Muscle of arm (tissue), 12 donors: Measurements from ENCODE around the gene ARFGAP3. TPM values are rescaled to one million over a fixed set of nuclear protein-coding genes. Genes with fewer than 3 reads are reported as not detected.
"Not testable (repeated sequence)": the region's sequence is repeated elsewhere in the genome, so short reads cannot be mapped to it uniquely, and the experiment has no call there.

ENCODE experiments used
- DNase-seq: peaks from one replicate; pipeline ENCODE4 v3.0.0-alpha.2; 2013
- polyA plus RNA-seq, 12 donors: library from polyadenylated mRNA; unstranded; fragments of 120-200 nt; gene quantifications; one replicate each; pipeline ENCODE4 v1.2.1, GENCODE V29; 2013; ENCODE audit not compliant: insufficient read length in 12 of 12

ARFGAP3 gene
- polyA plus RNA-seq, 12 donors, result 26.7 to 49.1 (median 40.5) TPM; not detected in 1

DNA sequence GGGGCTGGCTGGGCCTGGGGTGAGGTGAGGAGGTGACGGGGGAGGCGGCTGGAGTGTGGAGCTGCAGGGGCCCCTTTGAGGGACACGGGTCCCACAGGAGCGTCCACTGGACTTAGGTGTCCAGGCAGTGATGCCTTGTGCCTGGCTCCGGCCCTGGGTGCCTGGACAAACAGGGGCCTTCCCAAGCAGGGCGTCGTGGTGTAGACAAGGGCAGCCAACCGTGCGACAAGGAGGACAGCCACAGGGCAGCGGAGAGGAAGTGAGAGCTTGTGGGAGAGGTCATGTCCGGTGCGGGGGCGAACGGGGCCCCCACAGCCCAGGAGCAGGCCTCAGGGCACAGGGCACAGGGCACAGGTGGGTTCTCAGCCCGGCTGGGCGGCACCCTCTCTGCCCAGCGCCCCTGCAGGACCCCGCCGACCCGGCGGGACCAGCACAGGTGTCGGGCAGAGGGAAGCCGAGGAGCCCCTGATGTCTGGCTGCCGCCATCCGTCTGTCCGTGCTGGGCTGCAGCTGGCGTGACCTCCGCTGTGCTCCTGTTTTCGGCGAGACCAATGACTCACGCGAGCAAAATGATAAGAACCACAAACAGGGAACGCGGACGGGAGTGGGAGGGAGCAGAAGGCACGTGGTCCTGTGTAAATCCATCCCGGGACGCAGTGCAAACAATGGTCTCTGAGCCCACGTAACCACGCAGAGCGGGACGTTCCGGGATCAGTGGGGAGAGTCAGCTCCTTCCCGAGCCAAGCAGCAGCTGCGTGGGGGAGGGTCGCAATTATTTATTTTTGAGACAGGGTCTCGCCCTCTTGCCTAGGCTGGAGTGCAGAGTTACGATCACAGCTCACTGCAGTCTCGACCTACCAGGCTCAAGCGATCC lies 87.3 kb downstream of the ARFGAP3 start:
- DNase-seq, result no peak

GRCh38 chr22:42769238-42769573 lies 87.9 kb downstream of the ARFGAP3 start:
- no peak for DNase-seq

DNA sequence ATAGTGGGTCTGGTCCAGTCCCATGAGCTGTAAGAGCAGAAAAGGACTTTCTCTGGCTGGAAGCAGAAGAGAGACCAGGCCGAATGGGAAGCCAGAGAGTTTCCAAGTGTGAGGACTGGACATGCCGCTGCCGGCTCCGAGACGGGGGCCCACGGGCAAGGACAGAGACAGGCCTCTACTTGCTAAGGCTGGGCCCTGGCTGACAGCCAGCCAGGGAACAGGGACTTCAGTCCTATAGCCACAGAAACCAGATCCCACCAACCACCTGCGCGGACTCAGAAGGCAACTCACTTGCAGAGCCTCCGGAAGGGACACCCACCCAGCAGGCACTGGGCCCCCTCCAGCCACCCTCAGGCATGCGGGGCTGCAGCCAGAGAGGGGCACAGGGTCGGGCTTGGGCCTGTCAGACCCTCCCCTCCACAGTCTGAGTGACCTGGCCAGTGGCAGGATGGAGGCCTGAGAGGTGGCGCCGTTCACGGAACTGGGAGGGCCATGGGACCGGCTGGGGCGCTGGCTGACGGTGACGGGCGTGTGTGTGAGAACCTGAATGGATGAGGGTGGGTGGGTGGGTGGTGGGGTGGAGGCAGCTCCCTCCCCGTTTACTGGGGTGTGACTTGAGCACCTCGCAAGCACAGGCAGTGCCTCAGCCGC lies 88.6 kb downstream of the ARFGAP3 start:
- DNase-seq, result no peak

- DNase-seq, result no peak
Observed at GRCh38 chr22:42766860-42767259, 90.2 kb downstream of the ARFGAP3 start.

DNA sequence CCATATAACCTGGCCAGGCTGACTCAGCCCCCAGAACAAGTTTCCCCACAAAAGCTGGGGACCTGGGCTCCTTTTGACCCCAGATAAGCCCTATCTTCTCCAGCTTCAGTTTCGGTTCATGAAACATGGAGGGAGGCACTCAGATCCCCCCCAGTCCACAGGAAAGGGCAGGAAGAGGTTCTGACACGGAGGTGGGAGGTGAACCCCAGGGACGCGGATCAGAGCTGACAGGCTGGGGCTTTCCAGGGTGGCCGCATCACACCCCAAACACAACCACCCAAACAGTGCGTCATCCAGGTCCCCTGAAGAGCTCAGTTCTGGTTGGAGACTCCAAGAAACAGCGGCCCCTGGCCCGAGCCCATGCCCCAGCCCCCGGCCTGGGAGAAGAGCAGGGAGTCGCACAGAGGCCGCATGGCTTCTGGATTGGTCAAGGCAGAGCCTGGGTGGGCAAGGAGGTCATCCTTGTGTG lies 92.1 kb downstream of the ARFGAP3 start:
- no peak for DNase-seq

GRCh38 chr22:42763965-42764480 lies 93.0 kb downstream of the ARFGAP3 start:
- no peak for DNase-seq

DNA sequence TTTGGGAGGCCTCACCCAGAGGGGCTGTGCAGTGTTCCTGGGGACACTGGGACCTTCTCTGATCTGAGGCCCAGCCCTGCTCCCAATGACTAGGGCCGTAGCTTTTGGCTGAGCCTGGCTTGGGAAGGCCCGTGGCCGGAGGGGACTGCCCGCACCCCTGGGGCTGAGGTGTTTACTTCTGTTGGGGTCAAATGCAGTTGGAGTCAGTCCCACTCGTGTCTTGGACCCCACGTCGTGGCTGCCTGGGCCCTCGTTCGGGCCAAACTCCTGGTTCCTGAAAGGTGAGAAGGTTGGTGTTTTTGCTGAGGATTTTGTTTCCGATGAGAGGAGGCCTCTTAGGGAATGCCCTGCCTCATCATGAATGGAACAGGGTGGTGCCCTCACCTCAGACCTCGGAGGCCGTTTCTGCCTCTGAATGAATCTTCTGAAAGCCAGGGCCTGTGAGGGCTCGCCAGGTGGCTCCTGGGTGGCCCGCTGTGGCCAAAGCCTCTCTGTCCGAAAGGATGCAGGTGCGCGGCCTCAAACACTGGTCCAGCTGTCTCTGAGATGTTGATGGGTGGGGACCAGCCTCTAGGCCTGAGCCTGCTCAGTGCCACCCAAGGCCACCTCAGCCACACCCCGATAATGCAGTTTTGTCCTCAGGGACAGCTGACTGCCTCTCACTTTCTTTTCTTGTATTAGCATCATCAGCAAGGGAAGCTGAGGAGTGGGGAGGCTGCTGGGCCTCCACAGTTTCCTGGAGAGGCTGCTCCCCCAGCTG lies 96.1 kb downstream of the ARFGAP3 start:
- no peak for DNase-seq

DNA sequence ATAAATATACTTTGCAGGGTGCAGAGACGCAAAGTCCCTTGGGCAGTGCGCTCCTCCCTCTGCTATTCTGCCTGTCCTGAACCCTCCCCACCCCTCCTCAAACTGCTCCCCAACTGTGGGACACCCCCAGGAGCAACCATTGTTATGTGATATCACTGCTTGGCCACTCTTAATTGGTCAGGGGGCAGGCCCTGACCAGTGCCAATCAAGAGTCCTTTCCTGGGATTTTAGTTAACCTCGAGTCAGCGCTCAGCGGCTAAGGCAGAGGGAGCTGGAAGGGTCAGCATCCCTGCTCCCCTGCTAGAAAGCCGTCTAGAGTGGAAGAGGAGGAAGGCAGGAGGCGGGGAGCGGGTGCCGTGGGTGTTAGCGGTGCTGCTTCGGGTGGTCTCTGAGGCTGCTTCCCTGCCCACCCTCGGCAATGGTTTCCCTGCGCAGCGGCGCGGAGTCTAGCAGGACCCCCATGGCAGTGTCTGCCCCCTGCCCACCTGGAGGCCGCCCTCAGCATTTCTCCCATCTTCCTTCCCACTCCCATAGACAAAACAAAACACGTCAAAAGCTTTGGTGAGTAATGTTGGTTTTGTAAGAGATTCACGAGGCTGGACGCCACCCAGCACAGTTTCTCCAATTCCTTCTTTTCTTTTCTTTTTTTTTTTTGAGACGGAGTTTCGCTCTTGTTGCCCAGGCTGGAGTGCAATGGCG lies 98.0 kb downstream of the ARFGAP3 start:
- no peak for DNase-seq

DNA sequence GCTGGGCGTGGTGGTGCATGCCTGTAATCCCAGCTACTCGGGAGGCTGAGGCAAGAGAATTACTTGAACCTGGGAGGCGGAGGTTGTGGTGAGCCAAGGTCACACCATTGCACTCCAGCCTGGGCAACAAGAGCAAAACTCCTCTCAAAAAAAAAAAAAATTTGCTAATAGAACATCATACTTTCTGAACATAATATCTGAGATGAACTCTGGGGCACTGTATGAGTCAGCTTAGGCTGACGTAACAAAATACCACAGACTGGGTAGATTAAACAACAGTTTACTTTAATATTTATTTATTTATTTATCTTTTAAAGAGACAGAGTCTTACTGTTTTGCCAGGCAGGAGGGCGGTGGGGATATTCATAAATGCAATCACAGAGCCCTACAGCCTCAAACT lies 101.5 kb downstream of the ARFGAP3 start:
- DNase-seq, result not testable (repeated sequence)

DNA sequence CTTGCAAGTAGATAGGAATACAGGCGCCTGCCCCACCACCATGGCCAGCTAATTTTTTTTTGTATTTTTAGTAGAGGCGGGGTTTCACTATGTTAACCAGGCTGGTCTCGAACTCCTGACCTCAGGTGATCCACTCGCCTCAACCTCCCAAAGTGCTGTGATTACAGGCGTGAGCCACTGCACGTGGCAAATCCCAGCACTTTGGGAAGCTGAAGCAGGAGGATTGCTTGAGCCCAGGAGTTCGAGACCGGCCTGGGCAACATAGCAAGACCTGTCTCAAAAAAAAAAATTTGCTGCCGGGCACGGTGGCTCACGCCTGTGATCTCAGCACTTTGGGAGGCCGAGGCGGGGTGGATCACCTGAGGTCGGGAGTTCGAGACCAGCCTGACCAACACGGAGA lies 102.0 kb downstream of the ARFGAP3 start:
- not testable (repeated sequence) for DNase-seq

DNA sequence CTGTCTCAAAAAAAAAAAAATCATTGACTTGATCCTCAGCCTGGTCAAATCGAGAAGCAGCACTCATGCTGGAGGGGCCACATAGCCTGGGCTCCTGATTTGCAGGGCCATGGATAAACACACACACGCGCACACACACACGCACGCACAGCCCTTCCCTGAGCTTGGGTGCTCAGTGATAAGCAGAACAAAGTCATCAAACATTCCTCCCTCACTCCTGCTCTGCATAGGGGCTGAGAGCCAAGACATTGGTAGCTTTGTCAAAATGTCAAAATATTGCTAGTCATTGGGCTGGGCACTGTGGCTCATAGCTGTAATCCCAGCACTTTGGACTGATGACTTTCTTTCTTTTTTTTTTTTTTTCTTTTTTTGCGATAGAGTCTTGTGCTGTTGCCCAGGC lies 102.4 kb downstream of the ARFGAP3 start:
- DNase-seq, result no peak

DNA sequence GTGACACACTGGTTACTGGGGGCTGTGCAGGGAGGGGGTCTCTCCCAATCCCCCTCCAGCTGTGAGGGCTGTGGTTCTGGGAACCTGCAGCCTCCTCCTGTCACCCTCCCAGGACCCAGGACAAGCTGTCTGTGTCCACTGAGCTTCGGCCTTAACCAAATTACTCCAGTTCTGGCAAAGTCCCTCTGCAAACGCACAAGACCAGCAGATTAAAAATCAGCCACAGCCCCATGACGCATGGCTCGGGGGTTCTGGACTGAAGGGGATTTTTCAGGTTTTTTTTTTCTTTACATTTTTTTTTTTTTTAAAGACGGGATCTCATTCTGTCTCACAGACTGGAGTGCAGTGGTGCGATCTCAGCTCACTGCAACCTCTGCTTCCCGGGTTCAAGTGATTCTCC lies 104.2 kb downstream of the ARFGAP3 start:
- DNase-seq, result no peak

- no peak for DNase-seq
Observed at GRCh38 chr22:42752230-42752746, 104.8 kb downstream of the ARFGAP3 start.

DNA sequence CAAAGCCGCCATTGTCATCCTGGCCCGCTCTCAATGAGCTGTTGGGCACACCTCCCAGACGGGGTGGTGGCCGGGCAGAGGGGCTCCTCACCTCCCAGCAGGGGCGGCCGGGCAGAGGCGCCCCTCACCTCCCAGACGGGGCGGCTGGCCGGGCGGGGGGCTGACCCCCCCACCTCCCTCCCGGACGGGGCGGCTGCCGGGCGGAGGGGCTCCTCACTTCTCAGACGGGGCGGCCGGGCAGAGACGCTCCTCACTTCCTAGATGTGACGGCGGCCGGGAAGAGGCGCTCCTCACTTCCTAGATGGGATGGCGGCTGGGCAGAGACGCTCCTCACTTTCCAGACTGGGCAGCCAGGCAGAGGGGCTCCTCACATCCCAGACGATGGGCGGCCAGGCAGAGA lies 106.7 kb downstream of the ARFGAP3 start:
- DNase-seq, result not testable (repeated sequence)

GRCh38 chr22:42747701-42748513 lies 109.2 kb downstream of the ARFGAP3 start:
- no peak for DNase-seq

Other genes starting within 250 kb of the ARFGAP3 start
- 10 to 100 TPM in 11 of 12 donors, not detected in 1; 54.2 to 73.3 (median 59.4) TPM for gene POLDIP3, start 242.4 kb downstream of the ARFGAP3 start, polyA plus RNA-seq
- gene ATP5MGL, start 216.7 kb downstream of the ARFGAP3 start, polyA plus RNA-seq, result not detected
- gene CYB5R3, start 207.9 kb downstream of the ARFGAP3 start, polyA plus RNA-seq, result 100 to 1,000 TPM in 11 of 12 donors, not detected in 1; 121 to 206 (median 145) TPM
- 10 to 100 TPM in 11 of 12 donors, not detected in 1; 11.8 to 33.9 (median 21.0) TPM for gene A4GALT, start 136.4 kb downstream of the ARFGAP3 start, polyA plus RNA-seq
- gene PACSIN2, start 157.9 kb upstream of the ARFGAP3 start, polyA plus RNA-seq, result 10 to 100 TPM in 11 of 12 donors, not detected in 1; 22.7 to 44.7 (median 29.0) TPM
- gene TTLL1, start 232.1 kb upstream of the ARFGAP3 start, polyA plus RNA-seq, result 10 to 100 TPM in 4 of 12 donors, 1 to 10 TPM in 6, not detected in 2; 8.4 to 16.1 (median 9.9) TPM